ENCODE data around the gene EML4. TPM values are rescaled to one million over a fixed set of nuclear protein-coding genes. Genes with fewer than 3 reads are reported as not detected.
A peak's percentile ranks its signal among the peaks of the same experiment; 100 is the strongest.

Gene EML4
- total and polyA plus RNA-seq, 3 experiments from 2014 or later: 58.0 to 70.8 (median 61.5) TPM

- Mint-ChIP-seq H3K36me3 (peaks cover 0 to 60% (median 17%) of the 10 kb centered on the region in 3 donors), H3K27ac (peak overlapping the region in 6 of 8 donors; percentile 20 to 85 (median 56)), H3K4me3 (peak overlapping the region in 5 of 7 donors; percentile 16 to 34 (median 21)), H3K9me3 (no peaks in the 10 kb centered on the region), H3K27me3 (no peaks in the 10 kb centered on the region), H3K4me1 (peaks cover 71 to 97% (median 80%) of the 10 kb centered on the region in 3 donors)
- ChIA-PET CTCF (no interaction called here), POLR2A (no interaction called here)
- H3K4me1 ChIP-seq (ENCODE audit: insufficient read depth, low read length): peaks cover 77% of the 10 kb centered on the region
- no peak for DNase-seq
- H3K36me3 ChIP-seq (ENCODE audit: insufficient read depth, low read length): no peaks in the 10 kb centered on the region
- no peaks in the 10 kb centered on the region for H3K9me3 ChIP-seq (ENCODE audit: low read length)
- H3K4me3 ChIP-seq (ENCODE audit: low read length): no peak overlapping the region
- no peak overlapping the region for H3K27ac ChIP-seq (ENCODE audit: low read depth, low read length)
- no peaks in the 10 kb centered on the region for H3K27me3 ChIP-seq (ENCODE audit: insufficient read depth, low read length, poor library complexity, severe bottlenecking)
Observed at GRCh38 chr2:42176992-42177738, 8.0 kb downstream of the EML4 start.

- Mint-ChIP-seq H3K27ac (peak overlapping the region in 5 of 8 donors; percentile 13 to 82 (median 35)), H3K4me1 (peaks cover 75 to 97% (median 91%) of the 10 kb centered on the region in 3 donors), H3K27me3 (no peaks in the 10 kb centered on the region), H3K36me3 (peaks cover 0 to 65% (median 17%) of the 10 kb centered on the region in 3 donors), H3K4me3 (peak overlapping the region in 4 of 7 donors; percentile 21 to 77 (median 46)), H3K9me3 (no peaks in the 10 kb centered on the region)
- H3K36me3 ChIP-seq (ENCODE audit: insufficient read depth, low read length): no peaks in the 10 kb centered on the region
- CTCF ChIA-PET: no interaction called here
- H3K27ac ChIP-seq (ENCODE audit: low read depth, low read length): no peak overlapping the region
- no peak for DNase-seq
- peaks cover 82% of the 10 kb centered on the region for H3K4me1 ChIP-seq (ENCODE audit: insufficient read depth, low read length)
- POLR2A ChIA-PET: no interaction called here
- H3K4me3 ChIP-seq (ENCODE audit: low read length): no peak overlapping the region
- no peaks in the 10 kb centered on the region for H3K27me3 ChIP-seq (ENCODE audit: insufficient read depth, low read length, poor library complexity, severe bottlenecking)
- H3K9me3 ChIP-seq (ENCODE audit: low read length): no peaks in the 10 kb centered on the region
Observed at GRCh38 chr2:42178335-42178734, 9.2 kb downstream of the EML4 start.

DNA sequence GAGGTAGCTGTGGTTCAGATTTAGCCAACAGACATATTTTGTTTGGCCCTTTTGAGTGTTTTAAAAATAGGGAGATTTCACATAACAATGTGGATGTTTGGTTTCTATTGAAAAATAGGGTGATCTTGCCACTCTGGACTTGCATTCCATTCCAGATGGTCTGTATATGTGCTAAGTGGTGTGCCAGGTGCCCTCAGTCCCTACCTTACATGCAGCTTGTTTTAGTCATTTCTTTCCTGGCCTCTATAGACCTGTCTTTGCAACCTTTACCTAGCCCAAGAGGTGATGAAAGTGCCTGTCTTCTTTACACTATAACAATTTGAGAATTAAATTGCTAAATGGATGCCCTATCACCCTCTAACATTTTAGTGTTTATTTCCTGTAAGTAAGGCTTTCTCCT, 11.1 kb downstream of the EML4 start:
- H3K27me3 ChIP-seq (ENCODE audit: insufficient read depth, low read length, poor library complexity, severe bottlenecking): no peaks in the 10 kb centered on the region
- Mint-ChIP-seq H3K27ac (peak overlapping the region; percentile 3 to 76 (median 34)), H3K27me3 (no peaks in the 10 kb centered on the region), H3K9me3 (no peaks in the 10 kb centered on the region), H3K36me3 (peaks cover 0 to 66% (median 17%) of the 10 kb centered on the region in 3 donors), H3K4me1 (peaks cover 84 to 99% (median 98%) of the 10 kb centered on the region in 3 donors), H3K4me3 (peak overlapping the region; percentile 3 to 54 (median 44))
- POLR2A ChIA-PET: no interaction called here
- H3K36me3 ChIP-seq (ENCODE audit: insufficient read depth, low read length): peaks cover 2% of the 10 kb centered on the region
- no peak overlapping the region for H3K27ac ChIP-seq (ENCODE audit: low read depth, low read length)
- no peaks in the 10 kb centered on the region for H3K9me3 ChIP-seq (ENCODE audit: low read length)
- H3K4me1 ChIP-seq (ENCODE audit: insufficient read depth, low read length): peaks cover 88% of the 10 kb centered on the region
- H3K4me3 ChIP-seq (ENCODE audit: low read length): no peak overlapping the region
- CTCF ChIA-PET: interaction anchor here (1.2 kb wide), 1 partner anchor 81 kb away, joined by 3 read pairs; no protein-coding TSS in a partner anchor
- DNase-seq: no peak

DNA sequence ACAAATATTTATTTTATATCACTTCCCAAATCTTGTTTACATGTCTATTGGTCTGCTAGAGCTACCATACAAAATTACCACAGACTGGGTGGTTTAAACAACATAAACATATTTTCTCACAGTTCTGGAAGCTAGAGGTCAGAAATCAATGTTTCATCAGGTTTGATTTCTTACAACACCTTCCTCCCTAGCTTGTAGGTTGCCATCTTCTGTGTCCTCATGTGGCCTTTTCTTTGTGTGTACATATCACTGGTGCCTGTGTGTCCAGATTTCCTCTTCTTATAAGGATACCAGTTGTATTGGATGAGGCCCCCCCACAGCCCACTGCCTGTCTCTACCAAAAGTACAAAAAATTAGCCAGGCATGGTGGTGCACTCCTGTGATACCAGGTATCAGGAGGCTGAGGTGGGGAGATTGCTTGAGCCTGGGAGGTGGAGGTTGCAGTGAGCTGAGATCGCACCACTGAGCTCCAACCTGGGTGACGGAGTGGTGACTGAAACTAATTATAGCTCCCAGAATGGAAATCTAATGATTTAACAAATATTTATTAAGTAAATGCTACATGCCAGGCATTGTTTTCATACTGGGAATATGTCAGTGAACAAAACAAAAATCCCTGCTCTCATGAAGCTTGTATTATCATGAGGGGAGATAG, 13.6 kb downstream of the EML4 start:
- Mint-ChIP-seq H3K27me3 (no peaks in the 10 kb centered on the region), H3K27ac (peak overlapping the region in 7 of 8 donors; percentile 18 to 79 (median 45)), H3K4me3 (peak overlapping the region in 6 of 7 donors; percentile 4 to 77 (median 24)), H3K9me3 (no peaks in the 10 kb centered on the region), H3K4me1 (peaks cover 85 to 97% (median 96%) of the 10 kb centered on the region in 3 donors), H3K36me3 (peaks cover 0 to 66% (median 12%) of the 10 kb centered on the region in 3 donors)
- DNase-seq: no peak
- Histone ChIP-seq H3K4me1 (ENCODE audit: insufficient read depth, low read length) (peaks cover 80% of the 10 kb centered on the region), H3K36me3 (ENCODE audit: insufficient read depth, low read length) (peaks cover 5% of the 10 kb centered on the region), H3K4me3 (ENCODE audit: low read length) (no peak overlapping the region), H3K27ac (ENCODE audit: low read depth, low read length) (no peak overlapping the region), H3K9me3 (ENCODE audit: low read length) (no peaks in the 10 kb centered on the region), H3K27me3 (ENCODE audit: insufficient read depth, low read length, poor library complexity, severe bottlenecking) (no peaks in the 10 kb centered on the region)
- ChIA-PET POLR2A (interaction anchor here (0.6 to 1.2 kb wide), 2 partner anchors 77 to 1335 kb away, joined by 3 to 4 read pairs; no protein-coding TSS in a partner anchor), CTCF (interaction anchor here (0.9 to 2.0 kb wide), 4 partner anchors 9 to 86 kb away, joined by 3 to 6 read pairs (median 4); no protein-coding TSS in a partner anchor)

DNA sequence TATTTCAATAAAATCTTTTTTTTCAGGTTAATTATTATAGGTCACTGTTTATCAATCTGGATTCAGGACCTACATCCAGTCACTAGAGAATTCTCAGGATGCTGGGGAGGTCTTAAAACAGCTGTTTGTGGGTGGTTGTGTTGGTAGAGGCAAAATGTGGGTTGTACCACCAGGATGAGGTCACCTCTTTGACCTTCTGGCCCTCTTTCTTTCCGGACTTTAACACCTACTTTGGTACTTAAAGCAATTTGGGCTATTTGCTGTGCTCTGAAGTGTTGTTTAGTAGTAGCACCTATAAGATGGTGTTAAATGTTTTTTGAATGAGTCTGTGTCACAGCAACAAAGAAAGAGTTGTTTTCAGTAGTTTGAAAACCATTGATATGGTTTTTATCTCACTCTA, 14.6 kb downstream of the EML4 start:
- H3K27me3 Mint-ChIP-seq: no peaks in the 10 kb centered on the region
- DNase-seq: peak in 2 of 5 donors; percentile 14 to 42
- Histone ChIP-seq H3K27me3 (ENCODE audit: insufficient read depth, low read length, poor library complexity, severe bottlenecking) (no peaks in the 10 kb centered on the region), H3K9me3 (ENCODE audit: low read length) (no peaks in the 10 kb centered on the region), H3K4me1 (ENCODE audit: insufficient read depth, low read length) (peaks cover 71% of the 10 kb centered on the region), H3K27ac (ENCODE audit: low read depth, low read length) (no peak overlapping the region), H3K4me3 (ENCODE audit: low read length) (no peak overlapping the region), H3K36me3 (ENCODE audit: insufficient read depth, low read length) (peaks cover 5% of the 10 kb centered on the region)
- H3K4me3 Mint-ChIP-seq: peak overlapping the region in 5 of 7 donors; percentile 1 to 53 (median 33)
- POLR2A ChIA-PET: interaction anchor here (1.2 kb wide), 1 partner anchor 78 kb away, joined by 3 read pairs; no protein-coding TSS in a partner anchor
- peak overlapping the region in 6 of 8 donors; percentile 32 to 76 (median 58) for H3K27ac Mint-ChIP-seq
- H3K36me3 Mint-ChIP-seq: peaks cover 0 to 63% (median 10%) of the 10 kb centered on the region in 3 donors
- no peaks in the 10 kb centered on the region for H3K9me3 Mint-ChIP-seq
- H3K4me1 Mint-ChIP-seq: peaks cover 77 to 95% (median 89%) of the 10 kb centered on the region in 3 donors
- CTCF ChIA-PET: interaction anchor here (2.0 kb wide), 1 partner anchor 87 kb away, joined by 6 read pairs; no protein-coding TSS in a partner anchor

GRCh38 chr2:42184346-42184745, 15.2 kb downstream of the EML4 start:
- ChIA-PET POLR2A (no interaction called here), CTCF (no interaction called here)
- Histone ChIP-seq H3K9me3 (ENCODE audit: low read length) (no peaks in the 10 kb centered on the region), H3K27ac (ENCODE audit: low read depth, low read length) (no peak overlapping the region), H3K27me3 (ENCODE audit: insufficient read depth, low read length, poor library complexity, severe bottlenecking) (no peaks in the 10 kb centered on the region), H3K4me3 (ENCODE audit: low read length) (no peak overlapping the region), H3K4me1 (ENCODE audit: insufficient read depth, low read length) (peaks cover 69% of the 10 kb centered on the region), H3K36me3 (ENCODE audit: insufficient read depth, low read length) (peaks cover 5% of the 10 kb centered on the region)
- peaks cover 75 to 95% (median 87%) of the 10 kb centered on the region in 3 donors for H3K4me1 Mint-ChIP-seq
- no peak for DNase-seq
- H3K4me3 Mint-ChIP-seq: peak overlapping the region in 3 of 7 donors; percentile 35 to 61 (median 39)
- no peaks in the 10 kb centered on the region for H3K27me3 Mint-ChIP-seq
- H3K9me3 Mint-ChIP-seq: no peaks in the 10 kb centered on the region
- peak overlapping the region in 7 of 8 donors; percentile 3 to 92 (median 38) for H3K27ac Mint-ChIP-seq
- H3K36me3 Mint-ChIP-seq: peaks cover 0 to 62% (median 10%) of the 10 kb centered on the region in 3 donors

DNA sequence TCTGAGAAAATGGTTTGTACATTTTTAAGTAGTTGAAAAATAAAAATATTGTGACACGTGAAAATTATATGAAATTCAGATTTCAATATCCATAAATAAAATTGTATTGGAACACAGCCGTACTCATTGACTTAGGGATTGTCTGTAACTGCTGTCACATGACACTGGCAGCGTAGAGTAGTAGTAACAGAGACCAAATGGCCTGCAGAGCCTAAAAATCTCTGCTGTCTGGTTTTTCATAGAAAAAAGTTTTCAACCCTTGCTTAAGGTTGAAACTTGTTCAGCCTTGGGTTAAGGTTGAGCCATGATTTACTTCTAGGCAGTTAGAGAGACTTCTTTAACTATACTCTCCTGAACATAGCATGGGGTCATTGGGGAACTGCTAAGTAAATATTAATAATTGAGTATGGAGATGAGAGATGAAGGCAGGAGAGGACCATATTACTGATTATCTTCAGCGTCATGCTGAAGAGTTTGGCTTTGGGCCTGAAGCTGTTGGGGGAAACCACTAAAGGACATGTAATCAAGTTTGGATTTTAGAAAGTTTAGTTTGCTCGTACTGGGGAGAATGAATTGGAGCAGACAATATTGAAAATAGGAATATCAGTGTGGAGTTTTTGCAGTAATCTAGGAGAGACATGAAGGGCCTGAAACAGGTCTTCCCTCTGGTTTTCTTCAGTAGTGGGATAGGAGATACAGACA, 16.2 kb downstream of the EML4 start:
- no peak overlapping the region for H3K4me3 ChIP-seq (ENCODE audit: low read length)
- peak overlapping the region in 3 of 7 donors; percentile 5 to 40 (median 12) for H3K4me3 Mint-ChIP-seq
- CTCF ChIA-PET: interaction anchor here (1.2 to 1.4 kb wide), 2 partner anchors 15 to 89 kb away, joined by 3 to 4 read pairs; no protein-coding TSS in a partner anchor

More for the DNA sequence above, 16.2 kb downstream of the EML4 start:
- H3K27me3 ChIP-seq (ENCODE audit: insufficient read depth, low read length, poor library complexity, severe bottlenecking): no peaks in the 10 kb centered on the region
- peaks cover 5% of the 10 kb centered on the region for H3K36me3 ChIP-seq (ENCODE audit: insufficient read depth, low read length)
- DNase-seq: no peak
- no peaks in the 10 kb centered on the region for H3K9me3 ChIP-seq (ENCODE audit: low read length)
- peak overlapping the region in 7 of 8 donors; percentile 1 to 44 (median 6) for H3K27ac Mint-ChIP-seq
- no peaks in the 10 kb centered on the region for H3K9me3 Mint-ChIP-seq
- H3K27me3 Mint-ChIP-seq: no peaks in the 10 kb centered on the region
- POLR2A ChIA-PET: no interaction called here
- H3K27ac ChIP-seq (ENCODE audit: low read depth, low read length): no peak overlapping the region
- H3K4me1 Mint-ChIP-seq: peaks cover 74 to 95% (median 87%) of the 10 kb centered on the region in 3 donors
- peaks cover 0 to 56% (median 10%) of the 10 kb centered on the region in 3 donors for H3K36me3 Mint-ChIP-seq
- peaks cover 60% of the 10 kb centered on the region for H3K4me1 ChIP-seq (ENCODE audit: insufficient read depth, low read length)

All from CD8-positive, alpha-beta memory T cell (primary cell).